Liver (tissue), 9 donors: ENCODE results near the gene RABEP2. TPM values are rescaled to one million over a fixed set of nuclear protein-coding genes. Genes with fewer than 3 reads are reported as not detected.

Experiments used
- DNase-seq: peaks from one replicate; pipeline ENCODE4 v3.0.0-alpha.2; 2017; ENCODE audit warnings: low spot score
- H3K27ac ChIP-seq, 2 donors: one replicate each; pipeline ENCODE4 v1.7.0; 2013; ENCODE audit warnings: inconsistent platforms in 2 of 2, low read length in 2 of 2, control low read depth in 1 of 2, low read depth in 1 of 2, mild to moderate bottlenecking in 1 of 2
- H3K27me3 ChIP-seq, 4 donors: one replicate each; pipeline versions ENCODE4 v1.6.1 to v1.7.0; 2013; ENCODE audit warnings: low read length in 3 of 4, inconsistent platforms in 1 of 4, mild to moderate bottlenecking in 1 of 4, moderate library complexity in 1 of 4; ENCODE audit not compliant: control insufficient read depth in 4 of 4, insufficient read depth in 4 of 4
- H3K36me3 ChIP-seq, 4 donors: one replicate each; pipeline versions ENCODE4 v1.6.1 to v1.7.0; 2013; ENCODE audit warnings: low read length in 3 of 4, mild to moderate bottlenecking in 3 of 4, low read depth in 1 of 4, moderate library complexity in 1 of 4; ENCODE audit not compliant: control insufficient read depth in 4 of 4, insufficient read depth in 3 of 4
- H3K4me1 ChIP-seq, 4 donors: one replicate each; pipeline versions ENCODE4 v1.6.1 to v1.7.0; 2013; ENCODE audit warnings: low read length in 3 of 4, mild to moderate bottlenecking in 3 of 4, moderate library complexity in 1 of 4; ENCODE audit not compliant: control insufficient read depth in 4 of 4, insufficient read depth in 4 of 4
- H3K4me3 ChIP-seq, 3 donors: one replicate each; pipeline versions ENCODE4 v1.6.1 to v1.7.0; 2013; ENCODE audit warnings: low read length in 3 of 3, control low read depth in 1 of 3, low read depth in 1 of 3, mild to moderate bottlenecking in 1 of 3
- H3K9ac ChIP-seq, 2 donors: one replicate each; pipeline ENCODE4 v1.7.0; 2013; ENCODE audit warnings: low read length in 2 of 2, mild to moderate bottlenecking in 2 of 2, moderate library complexity in 2 of 2, control low read depth in 1 of 2, low read depth in 1 of 2
- H3K9me3 ChIP-seq, 4 donors: one replicate each; pipeline versions ENCODE4 v1.6.1 to v1.7.0; 2013; ENCODE audit warnings: low read length in 3 of 4; ENCODE audit not compliant: control insufficient read depth in 4 of 4
- ATF3 ChIP-seq: IDR thresholded peaks from 2 replicates; pipeline ENCODE4 v1.6.1; 2016; ENCODE audit warnings: antibody characterized with exemption
- CTCF ChIP-seq: fragments of 150-350 bp; IDR thresholded peaks from 2 replicates; pipeline ENCODE4 v1.5.1; 2017; ENCODE audit warnings: improper control_type of control experiment, low read depth, low read length; ENCODE audit not compliant: missing input control
- EGR1 ChIP-seq, 2 donors: IDR thresholded peaks; 2 replicates each; pipeline ENCODE4 v1.6.1; 2016 to 2018; ENCODE audit warnings: antibody characterized with exemption in 2 of 2, low read depth in 2 of 2
- FOXA1 ChIP-seq: IDR thresholded peaks from 2 replicates; pipeline ENCODE4 v1.6.1; 2016; ENCODE audit warnings: antibody characterized with exemption
- FOXA2 ChIP-seq: IDR thresholded peaks from 2 replicates; pipeline ENCODE4 v1.6.1; 2016; ENCODE audit warnings: antibody characterized with exemption
- GABPA ChIP-seq, 2 donors: IDR thresholded peaks in 1 of 2; conservative IDR thresholded peaks in 1 of 2; 2 replicates each; pipeline ENCODE4 v1.6.1; 2016; ENCODE audit warnings: antibody characterized with exemption in 2 of 2, mild to moderate bottlenecking in 1 of 2, moderate library complexity in 1 of 2
- HNF4A ChIP-seq, 2 donors: conservative IDR thresholded peaks; 2 replicates each; pipeline ENCODE4 v1.6.1; 2016; ENCODE audit warnings: antibody characterized with exemption in 2 of 2, mild to moderate bottlenecking in 2 of 2
- HNF4G ChIP-seq: IDR thresholded peaks from 2 replicates; pipeline ENCODE4 v1.6.1; 2016; ENCODE audit warnings: antibody characterized with exemption
- JUND ChIP-seq, 2 donors: IDR thresholded peaks; 2 replicates each; pipeline ENCODE4 v1.6.1; 2016; ENCODE audit warnings: antibody characterized with exemption in 2 of 2
- MAX ChIP-seq: IDR thresholded peaks from 2 replicates; pipeline ENCODE4 v1.6.1; 2016; ENCODE audit warnings: antibody characterized with exemption
- NR2F2 ChIP-seq: IDR thresholded peaks from 2 replicates; pipeline ENCODE4 v1.6.1; 2016; ENCODE audit warnings: antibody characterized with exemption
- RAD21 ChIP-seq, 2 donors: IDR thresholded peaks; 2 replicates each; pipeline ENCODE4 v1.6.1; 2016; ENCODE audit warnings: antibody characterized with exemption in 2 of 2, mild to moderate bottlenecking in 2 of 2
- REST ChIP-seq: IDR thresholded peaks from 2 replicates; pipeline ENCODE4 v1.6.1; 2016; ENCODE audit warnings: antibody characterized with exemption, mild to moderate bottlenecking
- RXRA ChIP-seq, 2 donors: IDR thresholded peaks; 2 replicates each; pipeline ENCODE4 v1.6.1; 2017 to 2018; ENCODE audit warnings: antibody characterized with exemption in 2 of 2, mild to moderate bottlenecking in 1 of 2
- SP1 ChIP-seq: IDR thresholded peaks from 2 replicates; pipeline ENCODE4 v1.6.1; 2018; ENCODE audit warnings: antibody characterized with exemption, mild to moderate bottlenecking
- TAF1 ChIP-seq: conservative IDR thresholded peaks from 2 replicates; pipeline ENCODE4 v1.6.1; 2016; ENCODE audit warnings: antibody characterized with exemption, mild to moderate bottlenecking
- YY1 ChIP-seq: IDR thresholded peaks from 2 replicates; pipeline ENCODE4 v1.6.1; 2016; ENCODE audit warnings: antibody characterized with exemption, mild to moderate bottlenecking
- ZBTB33 ChIP-seq: IDR thresholded peaks from 2 replicates; pipeline ENCODE4 v1.6.1; 2016; ENCODE audit warnings: antibody characterized with exemption
- WGBS: extraction: QIAGEN DNeasy Blood & Tissue Kit; methylation state at CpG from one replicate; pipeline ENCODE4 v1.1.7; 2013; 5-methylcytosine and 5-hydroxymethylcytosine counted together
- polyA plus RNA-seq, 2 donors: library from polyadenylated mRNA; stranded (reverse) in 1 of 2; unstranded in 1 of 2; fragments of 200-250 nt in 1 of 2; fragments of >200 nt in 1 of 2; fragmentation: Nextera tagmentation in 1 of 2; extraction: Ambion mirVana in 1 of 2; gene quantifications; one replicate each; pipeline versions ENCODE4 v1.2.1 to v1.2.3, GENCODE V29; 2013 to 2015
- total RNA-seq, 2 donors: library from RNA; depleted of rRNA; stranded (reverse); fragments of >200 nt; gene quantifications; one replicate each; pipeline ENCODE4 v1.2.3, GENCODE V29; 2014
- donor health status: healthy.
- donor health status: healthy.
- donor health status: healthy.
- donor health status: healthy.
- donor health status: healthy.

The RABEP2 gene
- total RNA-seq (10 to 100 TPM in 1 of 2 donors, 1 to 10 TPM in 1; 7.5 to 16.1 TPM), polyA plus RNA-seq (1 to 10 TPM; 3.0 to 9.1 TPM)

- Histone ChIP-seq H3K27ac (peak within 1 kb of the TSS; percentile 92 to 93), H3K4me1 (peaks cover 3 to 13% (median 9%) of the 10 kb centered on the region in 4 donors), H3K36me3 (no peaks in the 10 kb centered on the region), H3K9me3 (no peaks in the 10 kb centered on the region), H3K4me3 (peak within 1 kb of the TSS; percentile 81 to 91 (median 83)), H3K27me3 (no peaks in the 10 kb centered on the region), H3K9ac (peak within 1 kb of the TSS; percentile 16 to 82)
- peak; percentile 95 for DNase-seq
- WGBS = under 1% methylated on average over 66 of the region's 66 CpGs
- no peak for TF ChIP-seq RXRA (IDR thresholded peaks at IDR 0.05)
- no peak for TF ChIP-seq CTCF
- TF ChIP-seq ATF3 = no peak
- peak; percentile 60 to 88 for TF ChIP-seq GABPA (IDR thresholded peaks at IDR 0.05 in 1 of 2, conservative IDR thresholded peaks at IDR 0.05 in 1 of 2)
- peak; percentile 48 for TF ChIP-seq SP1
- TF ChIP-seq RAD21 (IDR thresholded peaks at IDR 0.05) = no peak
- no peak for TF ChIP-seq JUND (IDR thresholded peaks at IDR 0.05)
- TF ChIP-seq MAX = no peak
- no peak for TF ChIP-seq FOXA1
- peak; percentile 10 for TF ChIP-seq HNF4G
- no peak for TF ChIP-seq REST
- no peak for TF ChIP-seq TAF1
Observed at GRCh38 chr16:28924762-28925385, at the start of gene RABEP2. Gene RABEP2 (minus strand): TSS chr16:28925238. CDS start chr16:28925163, 75 bp downstream.

- Histone ChIP-seq H3K4me3 (peak within 1 kb of the TSS; percentile 73 to 97 (median 79)), H3K27ac (peak within 1 kb of the TSS; percentile 15 to 38), H3K27me3 (no peaks in the 10 kb centered on the region), H3K9me3 (no peaks in the 10 kb centered on the region), H3K9ac (peak within 1 kb of the TSS; percentile 15 to 21), H3K4me1 (peaks cover 0 to 27% (median 18%) of the 10 kb centered on the region in 4 donors), H3K36me3 (peaks cover 0 to 7% (median 0%) of the 10 kb centered on the region in 4 donors)
- WGBS = under 1% methylated on average over 60 of the region's 60 CpGs
- DNase-seq = peak; percentile 91
- TF ChIP-seq FOXA1 = peak; percentile 56
- TF ChIP-seq RXRA (IDR thresholded peaks at IDR 0.05) = peak; percentile 66 to 73
- peak; percentile 35 for TF ChIP-seq TAF1
- TF ChIP-seq HNF4G = no peak
- TF ChIP-seq GABPA (IDR thresholded peaks at IDR 0.05 in 1 of 2, conservative IDR thresholded peaks at IDR 0.05 in 1 of 2) = peak in 1 of 2 donors; percentile 85
- TF ChIP-seq ATF3 = peak; percentile 65
- TF ChIP-seq RAD21 (IDR thresholded peaks at IDR 0.05) = no peak
- no peak for TF ChIP-seq CTCF
- TF ChIP-seq NR2F2 = peak; percentile 83
- peak; percentile 97 for TF ChIP-seq ZBTB33
- peak; percentile 49 for TF ChIP-seq SP1
- peak in 1 of 2 donors; percentile 33 for TF ChIP-seq HNF4A (conservative IDR thresholded peaks at IDR 0.05)
- TF ChIP-seq JUND (IDR thresholded peaks at IDR 0.05) = no peak
- peak in 1 of 2 donors; percentile 79 for TF ChIP-seq EGR1 (IDR thresholded peaks at IDR 0.05; ENCODE audit: low read depth in 2 of 2)
- TF ChIP-seq FOXA2 = peak; percentile 25
- peak; percentile 100 for TF ChIP-seq YY1
Observed at GRCh38 chr16:28974437-28975157, 49.6 kb upstream of the RABEP2 start, which contains the start of gene SPNS1. Gene SPNS1 (plus strand): TSS chr16:28974778. CDS start chr16:28975152, 374 bp downstream.
